ENCODE measurements around the gene MUSTN1.
A peak's percentile ranks its signal among the peaks of the same experiment; 100 is the strongest.

MUSTN1 gene

DNA sequence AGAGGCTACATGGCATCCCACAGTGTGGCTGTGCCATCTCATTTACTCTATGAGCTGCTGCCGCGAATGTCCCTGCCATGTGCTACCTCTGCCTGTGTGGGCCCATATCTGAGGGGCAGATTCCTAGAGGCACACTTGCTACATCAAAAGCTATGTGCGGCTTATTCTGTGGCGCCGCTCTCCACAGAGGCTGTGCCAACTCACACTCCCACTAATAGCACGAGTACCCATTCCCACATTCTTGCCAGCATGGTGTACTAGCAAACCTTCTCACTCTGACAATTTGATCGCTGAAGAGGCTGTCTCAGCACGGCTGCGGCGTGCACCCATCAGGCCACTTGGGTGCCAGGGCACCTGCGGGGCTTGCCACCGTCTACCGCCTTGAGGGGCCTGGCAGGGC, 31.2 kb upstream of the MUSTN1 start:
- ATAC-seq = no peak
- Mint-ChIP-seq H3K4me3 (no peak overlapping the region), H3K4me1 (peaks cover 3% of the 10 kb centered on the region), H3K27me3 (no peaks in the 10 kb centered on the region), H3K9me3 (peaks cover 9% of the 10 kb centered on the region), H3K36me3 (ENCODE audit: low read depth) (peaks cover 27% of the 10 kb centered on the region), H3K27ac (no peak overlapping the region)
- no peak for DNase-seq

DNA sequence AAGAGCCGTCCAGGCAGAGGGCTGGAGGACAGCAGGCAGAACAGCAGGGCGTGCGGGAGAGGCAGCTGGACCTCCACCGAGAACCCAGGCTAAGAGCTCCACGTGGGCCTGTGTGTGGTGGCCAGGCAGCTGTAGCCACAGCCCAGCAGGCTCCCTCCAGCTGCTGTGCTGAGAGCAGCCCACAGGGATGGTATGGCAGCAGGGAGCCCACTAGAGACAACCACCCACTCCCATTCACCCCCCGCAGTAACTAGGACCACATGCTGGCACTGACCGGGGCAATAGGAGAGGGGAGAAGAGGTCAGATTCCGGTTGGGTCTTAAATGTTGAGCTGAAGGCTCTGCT, 25.6 kb upstream of the MUSTN1 start:
- DNase-seq (no peak), ATAC-seq (no peak)
- no peaks in the 10 kb centered on the region for H3K27me3 Mint-ChIP-seq
- H3K27ac Mint-ChIP-seq = no peak overlapping the region
- H3K4me1 Mint-ChIP-seq = no peaks in the 10 kb centered on the region
- no peak overlapping the region for H3K4me3 Mint-ChIP-seq
- peaks cover 14% of the 10 kb centered on the region for H3K36me3 Mint-ChIP-seq (ENCODE audit: low read depth)
- peaks cover 4% of the 10 kb centered on the region for H3K9me3 Mint-ChIP-seq

DNA sequence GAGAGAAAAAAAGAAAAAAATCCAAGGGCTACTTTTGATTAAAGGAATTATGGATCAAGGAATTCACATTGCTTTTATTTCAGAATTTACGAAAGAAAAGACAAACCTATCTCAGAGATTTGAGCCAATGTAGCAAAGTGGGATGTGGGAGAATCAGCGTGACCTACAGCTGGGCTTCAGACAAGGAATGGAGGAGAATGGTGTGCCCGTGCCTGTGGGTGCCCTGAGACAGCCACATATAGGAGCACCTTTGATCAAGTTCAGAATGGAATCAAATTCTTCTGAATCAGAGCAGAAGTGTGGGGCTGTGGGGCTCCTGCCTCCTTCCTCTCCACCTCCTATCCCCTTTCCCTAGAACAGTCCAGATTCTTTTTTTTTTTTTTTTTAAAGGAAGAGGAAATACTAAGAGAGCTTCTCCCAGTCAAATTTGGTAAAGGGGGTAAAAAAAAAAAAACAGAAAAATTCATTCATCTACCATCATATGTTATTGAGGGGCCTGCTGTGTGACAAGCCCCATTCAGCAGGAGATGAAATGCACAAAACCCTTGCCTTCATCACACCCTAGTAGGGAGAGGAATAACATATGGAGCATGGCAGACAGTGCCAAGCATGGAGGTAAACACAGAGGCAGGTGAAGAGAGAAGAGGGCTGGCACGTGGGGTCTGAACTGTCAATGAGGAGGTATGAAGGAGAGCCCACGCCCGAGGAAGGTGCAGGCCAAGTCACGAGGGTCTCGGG, 25.0 kb upstream of the MUSTN1 start:
- ATAC-seq = no peak
- H3K4me3 Mint-ChIP-seq = no peak overlapping the region
- DNase-seq = no peak
- H3K27ac Mint-ChIP-seq = no peak overlapping the region
- no peaks in the 10 kb centered on the region for H3K9me3 Mint-ChIP-seq
- H3K4me1 Mint-ChIP-seq = no peaks in the 10 kb centered on the region
- H3K36me3 Mint-ChIP-seq (ENCODE audit: low read depth) = peaks cover 11% of the 10 kb centered on the region
- H3K27me3 Mint-ChIP-seq = no peaks in the 10 kb centered on the region

DNA sequence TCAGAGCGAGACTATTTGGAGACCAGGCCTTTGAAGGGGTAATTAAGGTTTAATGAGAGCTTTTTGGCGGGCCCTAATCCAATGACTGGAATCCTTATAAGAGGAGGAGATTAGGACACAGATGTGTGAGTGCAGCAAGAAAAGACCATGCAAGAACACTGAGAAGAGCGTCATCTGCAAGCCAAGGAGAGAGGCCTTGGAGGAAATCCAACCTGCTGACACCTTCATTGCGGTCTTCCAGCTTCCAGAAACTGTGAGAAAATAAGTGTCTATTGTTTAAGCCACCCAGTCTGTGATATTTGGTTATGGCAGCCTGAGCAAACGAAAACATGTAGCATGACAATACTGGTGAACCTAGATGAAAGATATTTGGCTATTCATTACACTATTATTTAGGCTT, 23.0 kb upstream of the MUSTN1 start:
- Mint-ChIP-seq H3K4me3 (no peak overlapping the region), H3K9me3 (no peaks in the 10 kb centered on the region), H3K27me3 (no peaks in the 10 kb centered on the region), H3K4me1 (no peaks in the 10 kb centered on the region), H3K36me3 (ENCODE audit: low read depth) (peaks cover 2% of the 10 kb centered on the region), H3K27ac (no peak overlapping the region)
- ATAC-seq = no peak
- no peak for DNase-seq

DNA sequence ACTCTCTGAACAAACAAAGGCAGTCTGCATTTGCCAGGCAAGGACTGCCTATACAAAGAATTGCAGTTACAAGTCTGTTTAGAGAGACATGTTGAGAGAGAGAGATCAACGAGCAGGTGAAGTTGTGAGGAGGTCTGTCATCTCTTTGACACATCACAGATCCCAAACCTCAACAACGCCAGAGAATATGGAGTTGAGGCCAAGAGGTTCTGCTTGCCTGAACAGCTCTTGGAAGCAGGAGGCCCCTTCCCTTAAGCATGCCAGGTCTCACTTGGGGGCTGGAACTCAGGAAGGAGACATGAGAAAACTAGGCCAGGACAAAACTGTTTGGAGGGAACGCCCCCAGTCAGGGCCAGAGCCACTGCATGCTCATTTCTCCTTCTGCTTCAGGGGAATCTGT, 22.3 kb upstream of the MUSTN1 start:
- Mint-ChIP-seq H3K9me3 (no peaks in the 10 kb centered on the region), H3K27ac (no peak overlapping the region), H3K36me3 (ENCODE audit: low read depth) (no peaks in the 10 kb centered on the region), H3K4me3 (no peak overlapping the region), H3K4me1 (no peaks in the 10 kb centered on the region), H3K27me3 (no peaks in the 10 kb centered on the region)
- no peak for DNase-seq
- ATAC-seq = no peak

DNA sequence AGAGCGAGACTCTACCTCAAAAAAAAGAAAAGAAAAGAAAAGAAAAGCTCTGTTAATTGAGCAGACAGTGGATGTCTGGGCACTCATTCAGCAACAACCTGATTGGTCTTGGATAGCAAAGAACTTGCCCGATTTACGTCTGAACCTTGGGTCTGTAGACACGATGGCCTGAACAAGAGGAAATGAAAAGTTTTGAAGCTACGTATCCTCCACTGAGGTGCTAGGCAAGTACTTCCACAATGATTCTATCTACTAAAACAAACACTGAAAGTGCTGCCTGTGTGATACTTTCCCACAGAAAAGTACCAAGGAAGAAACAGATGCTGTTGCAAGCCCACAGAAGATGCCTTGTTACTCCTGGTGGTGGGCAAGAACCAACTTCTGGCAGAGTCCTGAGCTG, 21.8 kb upstream of the MUSTN1 start:
- Mint-ChIP-seq H3K36me3 (ENCODE audit: low read depth) (no peaks in the 10 kb centered on the region), H3K9me3 (no peaks in the 10 kb centered on the region), H3K4me1 (no peaks in the 10 kb centered on the region), H3K27me3 (no peaks in the 10 kb centered on the region), H3K4me3 (no peak overlapping the region), H3K27ac (no peak overlapping the region)
- ATAC-seq = no peak
- DNase-seq = no peak

DNA sequence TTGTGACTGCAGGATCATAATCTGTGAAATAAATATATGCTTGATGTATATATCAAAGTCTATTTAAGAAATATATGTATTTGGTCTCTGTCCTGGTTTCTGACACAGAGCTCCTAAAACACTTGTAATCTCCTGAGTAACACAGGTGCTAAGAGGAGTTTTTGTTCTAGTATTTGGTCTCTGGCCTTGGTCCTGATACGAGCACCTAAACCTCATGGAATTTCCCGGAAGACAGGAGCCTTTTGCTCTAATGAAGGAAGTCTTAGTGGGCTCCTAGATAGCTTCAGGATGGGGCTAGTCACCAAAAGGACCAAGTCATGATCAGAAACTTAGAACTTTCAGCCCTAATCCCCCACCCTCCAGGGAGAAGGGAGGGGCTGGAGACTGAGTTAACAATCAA, 19.2 kb upstream of the MUSTN1 start:
- H3K4me3 Mint-ChIP-seq = no peak overlapping the region
- H3K27ac Mint-ChIP-seq = no peak overlapping the region
- H3K4me1 Mint-ChIP-seq = no peaks in the 10 kb centered on the region
- H3K9me3 Mint-ChIP-seq = no peaks in the 10 kb centered on the region
- no peaks in the 10 kb centered on the region for H3K36me3 Mint-ChIP-seq (ENCODE audit: low read depth)
- ATAC-seq (no peak), DNase-seq (no peak)
- no peaks in the 10 kb centered on the region for H3K27me3 Mint-ChIP-seq

DNA sequence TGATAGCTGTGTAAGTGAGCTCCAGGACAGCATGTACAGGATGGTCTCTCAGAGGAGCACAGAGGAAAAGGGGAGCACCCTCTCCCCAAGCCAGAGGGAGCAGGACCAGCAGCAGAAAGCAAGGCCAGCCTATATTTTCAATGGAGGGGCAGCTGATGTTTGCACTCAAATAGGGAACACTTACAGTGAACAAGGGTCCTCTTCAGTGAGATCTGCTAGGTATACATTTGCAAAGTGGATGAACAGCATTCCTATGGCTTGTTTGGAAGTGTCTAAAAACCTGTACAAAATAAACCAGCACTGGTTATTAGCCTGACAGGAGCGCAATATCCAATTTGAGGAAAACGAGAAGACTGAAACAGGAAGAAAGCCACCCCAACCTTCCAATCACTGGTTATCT, 17.6 kb upstream of the MUSTN1 start:
- H3K4me3 Mint-ChIP-seq = no peak overlapping the region
- no peak for DNase-seq
- no peaks in the 10 kb centered on the region for H3K9me3 Mint-ChIP-seq
- no peak overlapping the region for H3K27ac Mint-ChIP-seq
- no peaks in the 10 kb centered on the region for H3K4me1 Mint-ChIP-seq
- H3K27me3 Mint-ChIP-seq = no peaks in the 10 kb centered on the region
- ATAC-seq = no peak
- H3K36me3 Mint-ChIP-seq (ENCODE audit: low read depth) = no peaks in the 10 kb centered on the region

DNA sequence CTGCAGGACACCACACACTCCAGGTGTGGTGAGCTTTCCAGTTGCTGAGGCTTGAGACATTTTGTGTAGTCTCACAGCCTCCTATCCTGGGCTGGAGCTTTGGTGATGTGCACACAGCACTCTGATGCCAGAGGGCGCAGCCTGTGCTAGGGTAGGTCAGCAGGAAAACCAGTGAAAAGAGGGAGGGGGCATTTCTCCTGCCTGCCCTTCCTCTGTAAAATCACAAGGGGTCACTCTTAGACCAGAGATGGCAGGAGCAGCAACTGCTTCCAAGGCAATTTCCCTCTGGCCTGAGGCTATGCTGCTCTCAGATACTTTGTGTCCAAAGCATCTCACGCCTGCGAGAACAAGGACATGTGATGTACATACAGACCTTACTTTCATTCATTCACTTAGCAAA, 16.5 kb upstream of the MUSTN1 start:
- Mint-ChIP-seq H3K27me3 (no peaks in the 10 kb centered on the region), H3K4me3 (no peak overlapping the region), H3K27ac (no peak overlapping the region), H3K4me1 (no peaks in the 10 kb centered on the region), H3K36me3 (ENCODE audit: low read depth) (no peaks in the 10 kb centered on the region), H3K9me3 (no peaks in the 10 kb centered on the region)
- no peak for DNase-seq
- ATAC-seq = peak; percentile 61

DNA sequence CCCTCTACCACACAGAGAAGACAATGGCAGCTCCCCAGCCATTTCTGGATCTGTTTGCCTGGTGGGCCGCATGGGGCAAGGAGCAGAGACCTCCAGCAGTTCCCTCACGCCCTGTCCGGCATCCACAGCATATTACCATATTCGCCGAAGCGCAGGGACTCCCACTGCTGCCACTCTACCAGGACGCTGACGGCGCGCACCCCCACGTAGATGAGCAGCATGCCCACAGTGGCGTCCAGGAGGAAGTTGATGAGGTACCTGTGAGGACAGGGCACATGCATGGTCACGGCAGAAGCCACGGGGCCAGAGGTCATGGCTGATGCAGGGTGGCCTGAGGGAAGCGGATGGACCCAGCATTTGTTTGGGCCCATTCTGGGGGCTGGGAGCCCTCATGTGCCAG, 14.8 kb upstream of the MUSTN1 start:
- Mint-ChIP-seq H3K36me3 (ENCODE audit: low read depth) (no peaks in the 10 kb centered on the region), H3K4me1 (no peaks in the 10 kb centered on the region), H3K9me3 (no peaks in the 10 kb centered on the region), H3K27ac (no peak overlapping the region), H3K27me3 (no peaks in the 10 kb centered on the region), H3K4me3 (no peak overlapping the region)
- ATAC-seq (no peak), DNase-seq (no peak)

DNA sequence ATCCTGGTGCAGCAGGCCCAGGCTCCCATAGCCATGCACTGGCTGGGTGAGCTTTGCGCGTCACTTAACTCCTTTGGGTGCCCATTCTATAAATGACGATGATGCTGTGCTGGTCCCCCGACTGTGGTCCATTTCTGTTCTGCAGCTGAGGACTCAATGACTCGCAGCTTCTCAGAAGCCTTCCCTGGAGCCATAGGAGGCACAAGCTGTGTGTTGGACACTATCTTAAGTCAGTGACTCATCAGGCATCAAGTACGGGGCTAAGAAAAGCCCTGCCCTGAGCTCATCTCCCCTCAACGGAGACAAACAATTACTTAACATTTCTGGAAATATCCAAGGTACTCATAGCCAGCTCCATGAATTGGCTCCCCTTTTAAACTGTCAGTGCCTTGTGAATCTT, 13.8 kb upstream of the MUSTN1 start:
- no peaks in the 10 kb centered on the region for H3K4me1 Mint-ChIP-seq
- peaks cover 1% of the 10 kb centered on the region for H3K36me3 Mint-ChIP-seq (ENCODE audit: low read depth)
- DNase-seq (no peak), ATAC-seq (no peak)
- H3K27ac Mint-ChIP-seq = no peak overlapping the region
- no peaks in the 10 kb centered on the region for H3K27me3 Mint-ChIP-seq
- H3K4me3 Mint-ChIP-seq = no peak overlapping the region
- no peaks in the 10 kb centered on the region for H3K9me3 Mint-ChIP-seq

DNA sequence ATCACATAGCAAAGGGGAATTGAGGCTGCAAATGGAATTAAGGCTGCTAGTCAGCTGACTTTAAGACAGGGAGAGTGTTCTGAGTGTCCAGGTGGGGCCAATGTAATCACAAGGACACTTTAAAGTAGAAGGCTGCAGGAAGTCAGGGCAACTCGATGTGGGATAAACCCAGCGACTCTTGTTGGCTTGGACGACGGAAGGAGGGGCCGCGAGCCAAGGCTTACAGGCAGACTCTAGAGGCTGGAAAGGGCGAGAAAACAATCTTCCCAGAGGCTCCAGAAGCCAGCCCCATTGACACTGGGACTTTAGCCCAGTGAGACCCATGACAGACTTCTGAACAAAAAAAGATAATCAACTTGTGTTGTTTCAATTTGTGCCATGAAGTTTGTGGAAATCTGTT, 12.9 kb upstream of the MUSTN1 start:
- Mint-ChIP-seq H3K27me3 (no peaks in the 10 kb centered on the region), H3K4me1 (no peaks in the 10 kb centered on the region), H3K27ac (no peak overlapping the region), H3K36me3 (ENCODE audit: low read depth) (peaks cover 1% of the 10 kb centered on the region), H3K9me3 (no peaks in the 10 kb centered on the region), H3K4me3 (no peak overlapping the region)
- no peak for ATAC-seq
- no peak for DNase-seq

DNA sequence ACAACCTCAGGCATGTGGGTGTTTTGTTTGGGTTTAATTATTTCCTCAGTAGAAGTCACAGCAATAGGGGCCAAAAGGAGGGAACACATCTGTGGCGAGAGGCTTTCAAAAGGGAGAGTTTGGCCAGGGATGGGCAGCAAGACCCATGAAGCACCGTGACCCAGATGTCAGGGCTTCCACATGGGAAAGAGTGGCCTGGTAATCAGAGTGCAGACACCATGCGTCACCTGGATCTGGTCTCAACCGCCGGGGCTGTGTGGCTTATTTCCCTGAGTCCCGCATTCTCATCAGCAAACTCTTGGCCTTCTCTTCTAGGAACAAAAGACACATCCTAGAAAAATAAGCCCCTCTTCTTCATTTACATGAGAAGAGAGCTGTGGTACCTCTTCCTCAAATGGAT, 12.4 kb upstream of the MUSTN1 start:
- no peaks in the 10 kb centered on the region for H3K27me3 Mint-ChIP-seq
- ATAC-seq (no peak), DNase-seq (no peak)
- H3K9me3 Mint-ChIP-seq = no peaks in the 10 kb centered on the region
- H3K4me3 Mint-ChIP-seq = no peak overlapping the region
- H3K4me1 Mint-ChIP-seq = no peaks in the 10 kb centered on the region
- H3K36me3 Mint-ChIP-seq (ENCODE audit: low read depth) = peaks cover 1% of the 10 kb centered on the region
- no peak overlapping the region for H3K27ac Mint-ChIP-seq

DNA sequence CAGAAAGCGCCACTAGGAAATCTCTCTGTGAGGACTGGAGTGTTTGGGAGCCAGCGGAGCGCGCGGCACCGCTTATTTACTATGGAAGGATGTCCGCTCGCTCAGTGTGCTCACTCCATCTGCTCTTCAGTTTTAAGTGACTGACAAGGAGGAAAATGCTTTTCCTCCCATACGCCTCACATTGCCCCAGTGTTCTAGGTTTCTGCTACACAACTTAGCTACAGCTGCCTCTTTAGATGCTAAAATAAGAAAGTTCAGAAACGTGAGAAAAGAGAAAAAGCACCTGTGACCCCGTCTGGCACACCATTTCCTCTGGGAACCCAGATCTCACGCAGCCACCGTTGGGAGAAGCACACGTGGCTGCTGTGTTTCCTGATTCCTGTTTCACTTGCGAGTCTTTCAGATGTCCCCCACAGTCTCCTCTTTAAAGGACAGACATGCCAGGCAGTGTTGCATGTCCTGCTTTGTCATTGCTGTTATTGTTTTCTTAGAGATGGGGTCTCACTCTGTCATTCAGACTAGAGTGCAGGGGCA, 11.7 kb upstream of the MUSTN1 start:
- no peak for DNase-seq
- no peak for ATAC-seq
- Mint-ChIP-seq H3K4me3 (no peak overlapping the region), H3K27ac (no peak overlapping the region), H3K4me1 (no peaks in the 10 kb centered on the region), H3K36me3 (ENCODE audit: low read depth) (peaks cover 5% of the 10 kb centered on the region), H3K9me3 (no peaks in the 10 kb centered on the region), H3K27me3 (no peaks in the 10 kb centered on the region)

DNA sequence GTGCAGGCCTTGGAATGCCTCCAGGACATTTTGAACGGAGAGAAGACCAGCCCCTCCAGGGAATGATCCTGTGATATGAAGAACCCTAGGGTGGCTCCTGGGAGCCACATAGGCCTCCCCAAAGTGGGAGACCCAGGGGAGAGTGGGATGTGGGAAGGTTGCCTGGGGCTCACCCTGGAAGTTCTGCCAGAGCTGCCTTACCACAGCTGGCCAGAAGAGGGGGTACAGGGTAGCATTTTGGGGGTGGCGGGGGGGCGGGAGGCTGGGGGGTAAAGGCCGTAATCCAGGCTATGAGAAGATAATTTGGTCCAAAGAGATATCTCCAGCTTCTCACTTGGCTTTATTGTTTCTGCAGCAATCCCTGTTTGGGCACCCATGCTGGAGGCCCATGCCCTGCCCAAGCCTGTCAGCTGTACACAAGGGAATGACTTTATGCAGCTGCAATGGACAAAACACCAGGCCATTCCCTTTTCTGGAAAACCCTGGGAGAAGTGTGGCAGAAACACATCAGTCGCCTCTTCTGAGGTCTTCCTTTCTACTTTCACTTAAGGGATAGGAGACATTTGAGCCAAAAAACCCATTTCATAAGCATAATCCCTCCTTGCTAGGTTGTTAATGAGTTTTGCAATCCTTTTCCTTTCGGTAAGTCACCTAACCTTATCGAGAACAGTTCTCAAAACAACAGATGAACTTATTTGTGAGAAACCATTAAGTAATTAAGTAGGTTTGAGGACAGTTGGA, 11.0 kb upstream of the MUSTN1 start:
- Mint-ChIP-seq H3K9me3 (no peaks in the 10 kb centered on the region), H3K27me3 (no peaks in the 10 kb centered on the region), H3K36me3 (ENCODE audit: low read depth) (peaks cover 5% of the 10 kb centered on the region), H3K4me1 (no peaks in the 10 kb centered on the region), H3K27ac (no peak overlapping the region), H3K4me3 (no peak overlapping the region)
- ATAC-seq (no peak), DNase-seq (peak; percentile 44)

All from activated naive CD8-positive, alpha-beta T cell treated with anti-CD3 and anti-CD28 coated beads, Interleukin-2, amount 50 U/mL, for 24 hours (primary cell).